Spleen (tissue), 11 donors: ENCODE results near the gene CES4A. TPM values are rescaled to one million over a fixed set of nuclear protein-coding genes. Genes with fewer than 3 reads are reported as not detected.
A peak's percentile ranks its signal among the peaks of the same experiment; 100 is the strongest.
"Not testable (repeated sequence)": the region's sequence is repeated elsewhere in the genome, so short reads cannot be mapped to it uniquely, and the experiment has no call there.

Experiments
- DNase-seq: peaks from one replicate; pipeline ENCODE4 v3.0.0-alpha.2; 2020
- H3K27ac ChIP-seq, 8 donors: fragments of 200-600 bp; sonication (generic) in 7 of 8; 1 replicate in 4 of 8; 2 replicates in 4 of 8; pipeline versions ENCODE4 v1.5.0 to v1.8.0; 2016 to 2021; ENCODE audit warnings: inconsistent platforms in 4 of 8, mild to moderate bottlenecking in 4 of 8, moderate library complexity in 1 of 8
- H3K27me3 ChIP-seq, 7 donors: fragments of 200-600 bp; sonication (generic) in 6 of 7; replicated peaks in 1 of 7; 1 replicate in 4 of 7; 2 replicates in 3 of 7; pipeline versions ENCODE4 v1.5.0 to v1.8.0; 2016 to 2021; ENCODE audit warnings: inconsistent platforms in 3 of 7, mild to moderate bottlenecking in 1 of 7
- H3K36me3 ChIP-seq, 6 donors: fragments of 200-600 bp; sonication (generic) in 5 of 6; 1 replicate in 4 of 6; 2 replicates in 2 of 6; pipeline versions ENCODE4 v1.5.0 to v1.8.0; 2016 to 2021; ENCODE audit warnings: inconsistent platforms in 2 of 6
- H3K4me1 ChIP-seq, 6 donors: fragments of 200-600 bp; sonication (generic) in 5 of 6; 1 replicate in 3 of 6; 2 replicates in 3 of 6; pipeline versions ENCODE4 v1.5.0 to v1.8.0; 2016 to 2021; ENCODE audit warnings: inconsistent platforms in 3 of 6
- H3K4me3 ChIP-seq, 8 donors: fragments of 200-600 bp; sonication (generic) in 7 of 8; 1 replicate in 4 of 8; 2 replicates in 4 of 8; pipeline versions ENCODE4 v1.5.0 to v1.8.0; 2016 to 2021; ENCODE audit warnings: inconsistent platforms in 4 of 8, mild to moderate bottlenecking in 4 of 8, moderate library complexity in 2 of 8
- H3K9me3 ChIP-seq, 8 donors: fragments of 200-600 bp; sonication (generic) in 7 of 8; 1 replicate in 4 of 8; 2 replicates in 4 of 8; pipeline versions ENCODE4 v1.5.0 to v1.8.0; 2016 to 2021; ENCODE audit warnings: inconsistent platforms in 4 of 8
- CTCF ChIP-seq, 11 experiments: fragments of 200-600 bp in 7 of 11; fragments of 450-650 bp in 4 of 11; sonication (generic) in 4 of 11; IDR thresholded peaks in 8 of 11; conservative IDR thresholded peaks in 3 of 11; 1 replicate in 7 of 11; 2 replicates in 4 of 11; pipeline versions ENCODE4 v1.4.0 to v1.8.0; 2016 to 2021; ENCODE audit warnings: antibody characterized with exemption in 11 of 11, inconsistent platforms in 4 of 11, mild to moderate bottlenecking in 1 of 11
- POLR2A ChIP-seq, 3 donors: fragments of 450-650 bp; IDR thresholded peaks; one replicate each; pipeline ENCODE4 v1.5.1; 2017; ENCODE audit warnings: antibody characterized with exemption in 3 of 3, mild to moderate bottlenecking in 1 of 3
- POLR2AphosphoS5 ChIP-seq, 3 donors: sonication (generic); formaldehyde crosslinking; IDR thresholded peaks; one replicate each; pipeline ENCODE4 v1.5.1; 2017; ENCODE audit warnings: antibody characterized with exemption in 3 of 3
- WGBS, 5 donors: extraction: QIAGEN DNeasy Blood & Tissue Kit in 3 of 5; methylation state at CpG; one replicate each; pipeline versions ENCODE4 v1.1.5 to v1.1.7; 2013 to 2018; 5-methylcytosine and 5-hydroxymethylcytosine counted together
- intact Hi-C: fragments of 100-400 bp; cut with DNase I; formaldehyde crosslinking; loops from one replicate; pipeline ENCODE4 v1.15.0; 2023; ENCODE audit warnings: low total_unique reads
- polyA plus RNA-seq, 3 donors: library from polyadenylated mRNA; stranded (reverse); fragments of 200-250 nt; gene quantifications; one replicate each; pipeline ENCODE4 v1.2.1, GENCODE V29; 2013
- total RNA-seq, 7 donors: library from RNA; depleted of rRNA in 3 of 7; stranded (reverse); fragments of >200 nt in 3 of 7; fragmentation: NEBNext Ultra II Directional in 4 of 7; extraction: Animal tissue kit (Norgen Biotek cat#: 25700) in 4 of 7; gene quantifications; one replicate each; pipeline versions ENCODE4 v1.1.0 to v1.2.1, GENCODE V29; 2016 to 2021
- donor health status: healthy with polysubstance abuse.
- donor health status: DM: no; HTN: no; CAD: no; lungs with moderate emphysema.
- donor health status: DM: no; HTN: no; CAD: no.
- donor health status: Bipolar disorder and iron deficiency.
- donor health status: healthy.
- donor health status: DM: no; HTN: no; CAD: no.
- donor health status: DM: yes; HTN: yes; CAD: no.

Gene CES4A
- total and polyA plus RNA-seq, 10 donors, result 5.0 to 9.9 (median 6.7) TPM

- intact Hi-C loops, result no loop called here
- Histone ChIP-seq H3K4me3 (no peak overlapping the region), H3K36me3 (peaks cover 0 to 59% (median 53%) of the 10 kb centered on the region in 6 donors), H3K4me1 (peaks cover 3 to 23% (median 18%) of the 10 kb centered on the region in 6 donors), H3K9me3 (no peaks in the 10 kb centered on the region), H3K27ac (no peak overlapping the region), H3K27me3 (peaks cover 0 to 12% (median 4%) of the 10 kb centered on the region in 7 donors)
- TF ChIP-seq POLR2AphosphoS5 (IDR thresholded peaks at IDR 0.05) (peak in 1 of 3 donors; percentile 48), CTCF (IDR thresholded peaks at IDR 0.05 in 8 of 11, conservative IDR thresholded peaks at IDR 0.05 in 3 of 11) (no peak)
- 91 to 97% (median 95%) methylated on average over 5 to 15 of the region's 15 CpGs for WGBS, 5 donors
- no peak for DNase-seq
These were observed 44.8 kb upstream of the CES4A start for GRCh38 chr16:66943426-66944053.

- peaks cover 5 to 23% (median 21%) of the 10 kb centered on the region in 6 donors for H3K4me1 ChIP-seq
- no peak overlapping the region for H3K27ac ChIP-seq
- H3K27me3 ChIP-seq, result peaks cover 0 to 17% (median 9%) of the 10 kb centered on the region in 7 donors
- peaks cover 0 to 54% (median 48%) of the 10 kb centered on the region in 6 donors for H3K36me3 ChIP-seq
- intact Hi-C loops, result no loop called here
- no peak for DNase-seq
- no peaks in the 10 kb centered on the region for H3K9me3 ChIP-seq
- TF ChIP-seq CTCF (IDR thresholded peaks at IDR 0.05 in 8 of 11, conservative IDR thresholded peaks at IDR 0.05 in 3 of 11) (no peak), POLR2A (IDR thresholded peaks at IDR 0.05) (no peak), POLR2AphosphoS5 (IDR thresholded peaks at IDR 0.05) (no peak)
- no peak overlapping the region for H3K4me3 ChIP-seq
- 92 to 97% (median 94%) methylated on average over 5 of the region's 5 CpGs for WGBS, 5 donors
These were observed 44.3 kb upstream of the CES4A start for GRCh38 chr16:66944054-66944441.

GRCh38 chr16:66944971-66945370 lies 43.4 kb upstream of the CES4A start:
- WGBS, 5 donors, result 84 to 92% (median 87%) methylated on average over 9 of the region's 9 CpGs
- H3K27ac ChIP-seq, intact Hi-C loops, H3K4me3 ChIP-seq, H3K9me3 ChIP-seq, DNase-seq: not testable (repeated sequence)
- H3K27me3 ChIP-seq, result peaks cover 0 to 26% (median 11%) of the 10 kb centered on the region in 7 donors
- peaks cover 5 to 28% (median 21%) of the 10 kb centered on the region in 6 donors for H3K4me1 ChIP-seq
- H3K36me3 ChIP-seq, result peaks cover 0 to 45% (median 41%) of the 10 kb centered on the region in 6 donors

GRCh38 chr16:66945939-66946338 lies 42.5 kb upstream of the CES4A start:
- Histone ChIP-seq H3K4me3 (no peak overlapping the region), H3K27me3 (peaks cover 0 to 33% (median 17%) of the 10 kb centered on the region in 7 donors), H3K4me1 (peaks cover 5 to 28% (median 21%) of the 10 kb centered on the region in 6 donors), H3K36me3 (peaks cover 0 to 35% (median 31%) of the 10 kb centered on the region in 6 donors), H3K27ac (no peak overlapping the region), H3K9me3 (no peaks in the 10 kb centered on the region)
- TF ChIP-seq POLR2AphosphoS5 (IDR thresholded peaks at IDR 0.05), result no peak
- TF ChIP-seq POLR2A (IDR thresholded peaks at IDR 0.05), result no peak
- no peak for TF ChIP-seq CTCF (IDR thresholded peaks at IDR 0.05 in 8 of 11, conservative IDR thresholded peaks at IDR 0.05 in 3 of 11)
- intact Hi-C loops, result no loop called here
- DNase-seq, result no peak
- 81 to 90% (median 84%) methylated on average over 4 of the region's 4 CpGs for WGBS, 5 donors
